ENCODE results near the gene HSD17B13.

HSD17B13 gene, protein sequence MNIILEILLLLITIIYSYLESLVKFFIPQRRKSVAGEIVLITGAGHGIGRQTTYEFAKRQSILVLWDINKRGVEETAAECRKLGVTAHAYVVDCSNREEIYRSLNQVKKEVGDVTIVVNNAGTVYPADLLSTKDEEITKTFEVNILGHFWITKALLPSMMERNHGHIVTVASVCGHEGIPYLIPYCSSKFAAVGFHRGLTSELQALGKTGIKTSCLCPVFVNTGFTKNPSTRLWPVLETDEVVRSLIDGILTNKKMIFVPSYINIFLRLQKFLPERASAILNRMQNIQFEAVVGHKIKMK

GRCh38 chr4:87322754-87323153 lies at the start of gene HSD17B13:
Gene HSD17B13 (minus strand): TSS chr4:87322882. CDS start chr4:87322841, 41 bp downstream.
- ATAC-seq: no peak
- no peak for TF ChIP-seq ZFP30 (CRISPR knock-in tag; IDR thresholded peaks at IDR 0.05)
- TF ChIP-seq ZFP3 (CRISPR knock-in tag; IDR thresholded peaks at IDR 0.05): no peak
- TF ChIP-seq PPARA (CRISPR knock-in tag; IDR thresholded peaks at IDR 0.05; ENCODE audit: borderline replicate concordance): no peak
- TF ChIP-seq SNAI2 (CRISPR knock-in tag; IDR thresholded peaks at IDR 0.05): no peak
- no peak for TF ChIP-seq TSHZ2 (CRISPR knock-in tag; IDR thresholded peaks at IDR 0.05)
- no peak for TF ChIP-seq CSRNP3 (CRISPR knock-in tag; IDR thresholded peaks at IDR 0.05)
- no peak for TF ChIP-seq ZNF70 (CRISPR knock-in tag; IDR thresholded peaks at IDR 0.05)
- TF ChIP-seq, protein P1, sequence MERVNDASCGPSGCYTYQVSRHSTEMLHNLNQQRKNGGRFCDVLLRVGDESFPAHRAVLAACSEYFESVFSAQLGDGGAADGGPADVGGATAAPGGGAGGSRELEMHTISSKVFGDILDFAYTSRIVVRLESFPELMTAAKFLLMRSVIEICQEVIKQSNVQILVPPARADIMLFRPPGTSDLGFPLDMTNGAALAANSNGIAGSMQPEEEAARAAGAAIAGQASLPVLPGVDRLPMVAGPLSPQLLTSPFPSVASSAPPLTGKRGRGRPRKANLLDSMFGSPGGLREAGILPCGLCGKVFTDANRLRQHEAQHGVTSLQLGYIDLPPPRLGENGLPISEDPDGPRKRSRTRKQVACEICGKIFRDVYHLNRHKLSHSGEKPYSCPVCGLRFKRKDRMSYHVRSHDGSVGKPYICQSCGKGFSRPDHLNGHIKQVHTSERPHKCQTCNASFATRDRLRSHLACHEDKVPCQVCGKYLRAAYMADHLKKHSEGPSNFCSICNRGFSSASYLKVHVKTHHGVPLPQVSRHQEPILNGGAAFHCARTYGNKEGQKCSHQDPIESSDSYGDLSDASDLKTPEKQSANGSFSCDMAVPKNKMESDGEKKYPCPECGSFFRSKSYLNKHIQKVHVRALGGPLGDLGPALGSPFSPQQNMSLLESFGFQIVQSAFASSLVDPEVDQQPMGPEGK (CRISPR knock-in tag; IDR thresholded peaks at IDR 0.05; ENCODE audit: borderline replicate concordance): no peak
- no peak for TF ChIP-seq BACH2 (CRISPR knock-in tag; IDR thresholded peaks at IDR 0.05; ENCODE audit: borderline replicate concordance)
- TF ChIP-seq TCF4 (CRISPR knock-in tag; IDR thresholded peaks at IDR 0.05; ENCODE audit: borderline replicate concordance): no peak
- no peak for TF ChIP-seq OSR1 (CRISPR knock-in tag; IDR thresholded peaks at IDR 0.05)
- TF ChIP-seq ZNF8 (CRISPR knock-in tag; IDR thresholded peaks at IDR 0.05): no peak
- no peak for TF ChIP-seq ESRRG (CRISPR knock-in tag; IDR thresholded peaks at IDR 0.05)
- TF ChIP-seq TOX (CRISPR knock-in tag; IDR thresholded peaks at IDR 0.05; ENCODE audit: borderline replicate concordance): no peak
- no peak for TF ChIP-seq CSDC2 (CRISPR knock-in tag; IDR thresholded peaks at IDR 0.05)
- no peak for TF ChIP-seq ISL1 (CRISPR knock-in tag; IDR thresholded peaks at IDR 0.05)
- no peak for TF ChIP-seq ARNTL (CRISPR knock-in tag; IDR thresholded peaks at IDR 0.05; ENCODE audit: borderline replicate concordance, low read depth)

GRCh38 chr4:87370068-87370467 lies 47.4 kb upstream of the HSD17B13 start:
- no peak for ATAC-seq
- no peak for TF ChIP-seq CSRNP3 (CRISPR knock-in tag; IDR thresholded peaks at IDR 0.05)

- TF ChIP-seq PPARA (CRISPR knock-in tag; IDR thresholded peaks at IDR 0.05; ENCODE audit: borderline replicate concordance) (no peak), TSHZ2 (CRISPR knock-in tag; IDR thresholded peaks at IDR 0.05) (no peak), ZFP30 (CRISPR knock-in tag; IDR thresholded peaks at IDR 0.05) (no peak), ESRRG (CRISPR knock-in tag; IDR thresholded peaks at IDR 0.05) (no peak), ZC3H10 (CRISPR knock-in tag; IDR thresholded peaks at IDR 0.05) (no peak), OSR1 (CRISPR knock-in tag; IDR thresholded peaks at IDR 0.05) (no peak), CSDC2 (CRISPR knock-in tag; IDR thresholded peaks at IDR 0.05) (no peak), CSRNP3 (CRISPR knock-in tag; IDR thresholded peaks at IDR 0.05) (no peak), SNAI2 (CRISPR knock-in tag; IDR thresholded peaks at IDR 0.05) (no peak), ISL1 (CRISPR knock-in tag; IDR thresholded peaks at IDR 0.05) (no peak), BACH2 (CRISPR knock-in tag; IDR thresholded peaks at IDR 0.05; ENCODE audit: borderline replicate concordance) (no peak), TOX (CRISPR knock-in tag; IDR thresholded peaks at IDR 0.05; ENCODE audit: borderline replicate concordance) (no peak)
- TF ChIP-seq, protein P1 (CRISPR knock-in tag; IDR thresholded peaks at IDR 0.05; ENCODE audit: borderline replicate concordance): no peak
- TF ChIP-seq, protein P2, sequence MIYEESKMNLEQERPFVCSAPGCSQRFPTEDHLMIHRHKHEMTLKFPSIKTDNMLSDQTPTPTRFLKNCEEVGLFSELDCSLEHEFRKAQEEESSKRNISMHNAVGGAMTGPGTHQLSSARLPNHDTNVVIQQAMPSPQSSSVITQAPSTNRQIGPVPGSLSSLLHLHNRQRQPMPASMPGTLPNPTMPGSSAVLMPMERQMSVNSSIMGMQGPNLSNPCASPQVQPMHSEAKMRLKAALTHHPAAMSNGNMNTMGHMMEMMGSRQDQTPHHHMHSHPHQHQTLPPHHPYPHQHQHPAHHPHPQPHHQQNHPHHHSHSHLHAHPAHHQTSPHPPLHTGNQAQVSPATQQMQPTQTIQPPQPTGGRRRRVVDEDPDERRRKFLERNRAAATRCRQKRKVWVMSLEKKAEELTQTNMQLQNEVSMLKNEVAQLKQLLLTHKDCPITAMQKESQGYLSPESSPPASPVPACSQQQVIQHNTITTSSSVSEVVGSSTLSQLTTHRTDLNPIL (CRISPR knock-in tag; IDR thresholded peaks at IDR 0.05; ENCODE audit: low read depth): no peak
- no peak for ATAC-seq
Measured at GRCh38 chr4:87366521-87367162, 44.0 kb upstream of the HSD17B13 start.
